BE2C (cell line): ENCODE results near the gene C10orf95.

ENCODE experiments used
- DNase-seq: peaks from one replicate; pipeline ENCODE4 v3.0.0-alpha.2; 2020
- H3K27me3 ChIP-seq: fragments of 250-450 bp; sonication (Bioruptor Pico); 2 replicates; pipeline ENCODE4 v1.5.1; 2020; ENCODE audit warnings: mild to moderate bottlenecking
- H3K36me3 ChIP-seq: fragments of 250-450 bp; sonication (Bioruptor Pico); 2 replicates; pipeline ENCODE4 v1.5.1; 2020; ENCODE audit warnings: mild to moderate bottlenecking
- H3K4me1 ChIP-seq: fragments of 250-450 bp; sonication (Bioruptor Pico); 2 replicates; pipeline ENCODE4 v1.5.1; 2020
- H3K4me3 ChIP-seq: 2 replicates; pipeline ENCODE4 v1.5.1; 2011; ENCODE audit warnings: low read depth, low read length
- H3K9me3 ChIP-seq: fragments of 250-450 bp; sonication (Bioruptor Pico); 2 replicates; pipeline ENCODE4 v1.5.1; 2020
- TF ChIP-seq, protein P1 (sequence below): IDR thresholded peaks from 2 replicates; pipeline ENCODE4 v1.5.1; 2012; ENCODE audit warnings: mild to moderate bottlenecking, low read depth, low read length

The C10orf95 gene

GRCh38 chr10:102476466-102477141, 25.3 kb upstream of the C10orf95 start:
- no peaks in the 10 kb centered on the region for H3K27me3 ChIP-seq
- TF ChIP-seq, protein P1, sequence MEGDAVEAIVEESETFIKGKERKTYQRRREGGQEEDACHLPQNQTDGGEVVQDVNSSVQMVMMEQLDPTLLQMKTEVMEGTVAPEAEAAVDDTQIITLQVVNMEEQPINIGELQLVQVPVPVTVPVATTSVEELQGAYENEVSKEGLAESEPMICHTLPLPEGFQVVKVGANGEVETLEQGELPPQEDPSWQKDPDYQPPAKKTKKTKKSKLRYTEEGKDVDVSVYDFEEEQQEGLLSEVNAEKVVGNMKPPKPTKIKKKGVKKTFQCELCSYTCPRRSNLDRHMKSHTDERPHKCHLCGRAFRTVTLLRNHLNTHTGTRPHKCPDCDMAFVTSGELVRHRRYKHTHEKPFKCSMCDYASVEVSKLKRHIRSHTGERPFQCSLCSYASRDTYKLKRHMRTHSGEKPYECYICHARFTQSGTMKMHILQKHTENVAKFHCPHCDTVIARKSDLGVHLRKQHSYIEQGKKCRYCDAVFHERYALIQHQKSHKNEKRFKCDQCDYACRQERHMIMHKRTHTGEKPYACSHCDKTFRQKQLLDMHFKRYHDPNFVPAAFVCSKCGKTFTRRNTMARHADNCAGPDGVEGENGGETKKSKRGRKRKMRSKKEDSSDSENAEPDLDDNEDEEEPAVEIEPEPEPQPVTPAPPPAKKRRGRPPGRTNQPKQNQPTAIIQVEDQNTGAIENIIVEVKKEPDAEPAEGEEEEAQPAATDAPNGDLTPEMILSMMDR, result no peak
- no peak for DNase-seq
- peaks cover 33% of the 10 kb centered on the region for H3K36me3 ChIP-seq
- H3K4me3 ChIP-seq, result no peak overlapping the region
- H3K4me1 ChIP-seq, result peaks cover 9% of the 10 kb centered on the region
- no peaks in the 10 kb centered on the region for H3K9me3 ChIP-seq

DNA sequence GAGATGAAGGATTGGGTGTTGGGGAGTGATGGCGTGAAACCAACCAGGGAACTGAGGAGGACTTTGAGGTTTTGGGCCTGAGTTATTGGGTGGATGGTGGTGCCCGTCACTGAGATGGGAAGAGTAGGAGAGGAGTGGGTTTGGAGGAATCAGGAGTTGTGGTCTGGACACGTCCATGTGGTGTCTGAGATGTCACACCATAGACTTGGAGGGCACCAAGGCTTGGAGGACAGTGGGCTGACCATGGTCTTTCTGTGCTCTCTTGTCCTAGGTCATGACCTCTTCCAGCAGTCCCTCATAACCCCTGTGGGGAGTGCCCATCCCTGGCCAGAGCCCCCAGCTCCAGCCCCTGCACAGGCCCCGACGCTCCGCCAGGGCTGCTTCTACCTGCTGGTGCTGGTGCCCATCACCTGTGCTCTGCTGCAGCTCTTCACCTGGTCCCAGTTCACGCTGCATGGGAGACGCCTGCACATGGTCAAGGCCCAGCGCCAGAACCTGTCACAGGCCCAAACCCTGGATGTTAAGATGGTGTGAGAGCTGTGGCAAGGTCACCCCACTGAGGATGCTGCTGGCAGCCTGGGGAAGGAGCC, 24.2 kb upstream of the C10orf95 start:
- Histone ChIP-seq H3K4me1 (no peaks in the 10 kb centered on the region; the same call in 1 of the 2 replicates), H3K9me3 (no peaks in the 10 kb centered on the region), H3K27me3 (no peaks in the 10 kb centered on the region), H3K4me3 (no peak overlapping the region), H3K36me3 (peaks cover 22% of the 10 kb centered on the region)
- no peak for DNase-seq
- TF ChIP-seq, protein P1, result no peak

GRCh38 chr10:102473445-102474331, 22.3 kb upstream of the C10orf95 start:
- H3K9me3 ChIP-seq, result no peaks in the 10 kb centered on the region
- H3K27me3 ChIP-seq, result no peaks in the 10 kb centered on the region
- DNase-seq, result no peak
- H3K4me1 ChIP-seq, result no peaks in the 10 kb centered on the region
- H3K4me3 ChIP-seq, result no peak overlapping the region
- TF ChIP-seq, protein P1, result no peak
- H3K36me3 ChIP-seq, result peaks cover 8% of the 10 kb centered on the region

DNA sequence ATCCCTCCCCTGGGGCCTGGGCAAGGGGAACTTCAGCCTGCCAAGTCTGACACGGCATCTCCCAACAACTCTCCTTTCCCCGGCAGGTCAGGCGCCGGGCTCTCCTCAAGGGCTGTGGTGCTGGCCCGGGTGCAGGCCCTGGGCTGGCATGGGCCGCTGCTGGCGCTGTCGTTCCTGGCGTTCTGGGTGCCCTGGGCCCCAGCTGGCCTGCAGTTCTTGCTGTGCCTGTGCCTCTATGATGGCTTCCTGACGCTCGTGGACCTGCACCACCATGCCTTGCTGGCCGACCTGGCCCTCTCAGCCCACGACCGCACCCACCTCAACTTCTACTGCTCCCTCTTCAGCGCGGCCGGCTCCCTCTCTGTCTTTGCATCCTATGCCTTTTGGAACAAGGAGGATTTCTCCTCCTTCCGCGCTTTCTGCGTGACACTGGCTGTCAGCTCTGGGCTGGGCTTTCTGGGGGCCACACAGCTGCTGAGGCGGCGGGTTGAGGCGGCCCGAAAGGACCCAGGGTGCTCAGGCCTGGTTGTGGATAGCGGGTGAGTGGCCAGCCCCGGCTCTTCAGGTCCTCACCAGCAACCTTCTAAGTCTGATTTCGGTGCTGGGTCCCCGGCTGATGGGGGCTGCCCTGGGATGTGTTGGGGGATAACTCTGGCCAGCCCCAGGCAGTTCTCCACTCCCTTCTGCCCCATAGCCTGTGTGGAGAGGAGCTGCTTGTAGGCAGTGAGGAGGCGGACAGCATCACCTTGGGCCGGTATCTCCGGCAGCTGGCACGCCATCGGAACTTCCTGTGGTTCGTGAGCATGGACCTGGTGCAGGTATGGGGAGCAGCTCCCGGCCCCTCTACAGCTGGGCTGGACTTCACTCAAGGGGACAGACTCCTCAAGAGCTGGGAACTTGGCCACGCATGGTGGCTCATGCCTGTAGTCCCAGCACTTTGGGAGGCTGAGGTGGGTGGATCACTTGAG, 19.5 kb upstream of the C10orf95 start:
- H3K27me3 ChIP-seq, result no peaks in the 10 kb centered on the region
- no peak for DNase-seq
- H3K4me3 ChIP-seq, result no peak overlapping the region
- TF ChIP-seq, protein P1, result no peak
- H3K4me1 ChIP-seq, result no peaks in the 10 kb centered on the region
- no peaks in the 10 kb centered on the region for H3K9me3 ChIP-seq
- H3K36me3 ChIP-seq, result no peaks in the 10 kb centered on the region; the same call in none of the 2 replicates

GRCh38 chr10:102468683-102469082, 17.3 kb upstream of the C10orf95 start:
- no peak overlapping the region for H3K4me3 ChIP-seq
- DNase-seq, result no peak
- TF ChIP-seq, protein P1, result no peak

More at GRCh38 chr10:102468683-102469082, 17.3 kb upstream of the C10orf95 start:
- no peaks in the 10 kb centered on the region for H3K4me1 ChIP-seq
- no peaks in the 10 kb centered on the region for H3K9me3 ChIP-seq
- H3K36me3 ChIP-seq, result no peaks in the 10 kb centered on the region; the same call in 1 of the 2 replicates
- no peaks in the 10 kb centered on the region for H3K27me3 ChIP-seq
